GM21737 (cell line): ENCODE measurements around the gene FAM234A.
"Not testable (repeated sequence)": the region's sequence is repeated elsewhere in the genome, so short reads cannot be mapped to it uniquely, and the experiment has no call there.

ENCODE experiments used
- ATAC-seq: cut with Tn5 transposase; IDR thresholded peaks from one replicate; pipeline ENCODE4 v1.9.1; 2021; ENCODE audit warnings: mild to moderate bottlenecking, moderate library complexity; ENCODE audit not compliant: unreplicated experiment

The FAM234A gene, protein sequence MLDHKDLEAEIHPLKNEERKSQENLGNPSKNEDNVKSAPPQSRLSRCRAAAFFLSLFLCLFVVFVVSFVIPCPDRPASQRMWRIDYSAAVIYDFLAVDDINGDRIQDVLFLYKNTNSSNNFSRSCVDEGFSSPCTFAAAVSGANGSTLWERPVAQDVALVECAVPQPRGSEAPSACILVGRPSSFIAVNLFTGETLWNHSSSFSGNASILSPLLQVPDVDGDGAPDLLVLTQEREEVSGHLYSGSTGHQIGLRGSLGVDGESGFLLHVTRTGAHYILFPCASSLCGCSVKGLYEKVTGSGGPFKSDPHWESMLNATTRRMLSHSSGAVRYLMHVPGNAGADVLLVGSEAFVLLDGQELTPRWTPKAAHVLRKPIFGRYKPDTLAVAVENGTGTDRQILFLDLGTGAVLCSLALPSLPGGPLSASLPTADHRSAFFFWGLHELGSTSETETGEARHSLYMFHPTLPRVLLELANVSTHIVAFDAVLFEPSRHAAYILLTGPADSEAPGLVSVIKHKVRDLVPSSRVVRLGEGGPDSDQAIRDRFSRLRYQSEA

DNA sequence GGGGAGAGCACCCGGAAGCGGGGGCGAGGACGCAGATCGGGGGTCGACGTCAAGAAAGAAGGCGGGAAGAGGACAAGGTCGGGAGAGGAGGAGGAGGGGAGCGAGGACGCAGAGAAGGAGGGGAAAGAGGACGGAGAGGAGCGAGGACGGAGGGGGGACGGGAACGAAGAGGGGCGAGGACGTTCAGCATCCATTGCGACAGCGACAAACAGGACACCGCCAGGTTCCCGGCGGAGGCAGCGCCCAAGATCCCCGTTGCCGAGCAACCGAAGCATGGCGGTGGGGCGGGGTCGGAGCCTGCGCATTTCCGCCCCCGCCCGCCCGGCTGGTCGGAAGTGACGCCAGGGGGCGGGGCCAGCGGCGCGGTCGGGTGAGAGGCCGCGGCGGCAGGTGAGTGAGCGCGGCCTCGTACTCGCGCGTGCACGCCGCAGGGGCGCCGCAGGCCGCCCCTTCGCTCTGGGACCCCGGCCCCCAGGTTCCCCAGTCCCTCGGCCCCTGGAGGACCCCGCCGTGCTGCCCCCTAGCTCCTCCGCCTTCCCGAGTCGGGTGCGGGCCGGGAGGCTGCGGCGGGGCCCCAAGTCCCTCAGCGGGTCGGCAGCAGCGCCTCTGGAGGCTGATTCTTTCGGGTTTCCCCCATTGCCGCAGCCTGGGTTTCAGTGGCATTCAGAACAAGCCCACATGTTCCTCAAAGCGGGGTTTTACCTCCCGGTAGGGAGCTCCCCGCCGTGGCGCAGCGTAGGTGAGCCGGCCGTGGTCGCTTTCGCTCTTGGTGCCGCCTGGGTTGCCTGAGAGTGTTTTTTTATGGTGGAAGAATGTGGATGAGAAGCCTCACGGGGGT is at the start of gene FAM234A:
Gene FAM234A (plus strand): TSS at position 354 of the 838 bp plus-strand sequence. CDS start 19,593 bp downstream, outside the sequence.
- ATAC-seq = peak; percentile 76

DNA sequence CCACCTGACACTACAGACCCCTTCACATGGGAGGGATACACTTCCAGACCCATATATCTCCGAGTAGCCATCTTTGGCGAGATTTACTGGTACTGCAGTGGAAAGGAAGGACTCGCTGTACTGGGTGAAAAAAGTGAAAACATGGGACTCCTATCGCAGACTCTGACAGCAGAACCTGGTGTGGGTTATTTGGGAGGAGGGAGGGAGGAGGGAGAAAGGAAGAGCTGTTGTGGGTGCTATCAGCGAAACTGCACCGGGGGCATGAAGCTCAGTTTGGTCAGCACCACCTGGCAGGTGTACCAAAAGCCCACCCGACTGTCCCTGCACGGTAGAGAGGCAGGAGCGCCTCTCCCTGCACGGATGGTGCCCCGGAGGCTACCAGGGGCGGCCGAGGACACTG is 49.4 kb upstream of the FAM234A start:
- no peak for ATAC-seq

DNA sequence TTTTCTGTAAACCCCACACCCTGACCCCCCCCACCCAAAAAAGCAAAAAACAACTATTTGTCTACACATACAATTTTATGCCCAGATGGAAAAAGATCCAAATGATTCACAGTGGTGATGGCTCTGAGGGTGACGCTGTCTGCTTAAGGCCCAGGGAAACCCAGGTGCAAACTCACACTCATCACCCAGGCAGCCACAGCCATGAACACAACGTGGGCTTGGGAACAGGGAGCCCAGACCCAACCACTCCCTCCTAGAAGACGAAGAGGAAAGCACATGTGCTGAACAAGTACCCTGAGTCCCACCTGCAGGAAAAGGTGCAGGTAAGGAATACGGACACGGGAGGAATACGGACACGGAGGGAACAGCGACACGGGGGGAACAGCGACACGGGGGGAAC is 48.9 kb upstream of the FAM234A start:
- ATAC-seq = no peak

DNA sequence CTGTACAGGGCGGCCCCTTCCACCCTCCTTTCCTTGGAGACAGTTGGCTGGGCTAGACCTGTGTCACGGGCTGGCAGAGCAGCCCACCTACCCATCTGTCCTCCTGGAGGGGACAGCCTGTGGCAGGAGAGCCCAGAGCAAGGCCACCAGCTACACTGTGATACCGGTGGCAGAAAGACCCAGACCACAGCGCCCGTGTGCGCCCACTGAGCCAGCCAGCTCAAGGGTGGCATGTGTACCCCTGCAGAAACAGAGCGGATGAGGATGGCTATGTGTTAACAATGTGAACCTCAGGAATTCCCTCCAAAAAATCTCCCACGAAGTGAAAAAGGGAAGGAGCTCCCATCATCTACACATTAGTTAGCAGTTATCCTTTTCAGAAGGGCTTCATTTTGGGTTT is 47.3 kb upstream of the FAM234A start:
- ATAC-seq = no peak

DNA sequence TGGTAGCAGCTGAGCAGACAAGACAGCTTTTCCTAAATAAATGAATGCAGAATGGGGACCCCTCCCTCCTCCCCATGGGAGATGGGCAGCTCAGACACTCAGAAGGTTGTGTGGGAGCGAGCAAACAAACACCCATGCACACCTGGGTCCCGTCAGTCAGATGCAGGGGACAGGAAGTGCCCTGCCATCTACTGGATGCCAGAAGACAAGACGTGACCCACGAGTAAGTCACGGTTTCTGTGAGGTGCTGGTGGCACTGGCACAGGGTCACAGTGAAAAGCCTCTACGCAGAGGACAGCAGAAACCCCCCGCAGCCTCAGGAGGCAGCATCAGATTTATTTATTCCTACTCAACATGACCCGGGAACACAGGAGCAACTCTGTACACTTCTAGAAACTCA is 45.9 kb upstream of the FAM234A start:
- ATAC-seq = no peak

DNA sequence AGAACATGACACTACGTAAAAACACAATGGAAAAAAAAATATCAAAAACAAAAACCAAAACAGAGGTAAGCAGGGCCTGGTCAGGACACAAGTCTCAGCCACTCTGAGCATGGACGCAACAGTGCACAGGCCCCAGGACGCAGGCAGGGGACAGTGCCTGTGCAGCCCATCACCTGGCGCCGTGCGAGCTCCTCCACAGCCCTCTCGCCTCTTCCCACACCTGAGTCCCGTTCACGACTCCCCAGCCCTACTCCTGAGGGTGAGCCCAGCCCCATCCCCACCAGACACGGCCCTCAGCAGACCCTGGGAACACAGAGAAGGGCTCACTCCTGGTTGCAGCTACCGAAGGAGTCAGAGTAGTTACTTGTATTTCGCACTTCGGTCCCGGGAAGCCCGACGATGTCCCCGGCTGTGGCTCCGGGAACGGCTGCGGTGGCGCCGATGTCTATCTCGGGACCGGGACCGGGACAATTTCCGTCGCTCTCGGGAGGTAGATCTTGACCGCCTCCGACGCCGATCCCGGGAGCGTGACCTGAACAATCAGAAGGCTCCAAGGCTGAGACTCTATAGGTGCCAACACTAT is 44.9 kb upstream of the FAM234A start:
- ATAC-seq = no peak

DNA sequence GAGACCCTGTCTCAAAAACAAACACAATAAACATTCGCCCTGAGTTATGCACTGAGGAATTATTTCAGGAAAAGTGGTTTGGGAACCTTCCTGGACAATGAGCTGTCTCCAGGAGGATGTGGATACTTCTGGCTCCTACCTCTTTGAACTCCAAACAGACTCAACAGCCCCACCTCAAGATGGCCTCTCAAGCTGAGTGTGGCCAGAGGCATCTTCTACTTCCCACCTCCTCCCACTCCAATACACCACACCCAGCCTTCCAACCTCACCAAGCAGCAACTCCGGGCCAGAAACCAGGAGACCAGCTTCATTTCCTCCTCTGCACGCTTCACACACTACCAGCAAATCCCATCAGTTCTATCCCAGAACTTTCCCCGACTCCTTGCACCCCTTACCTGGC is 42.8 kb upstream of the FAM234A start:
- no peak for ATAC-seq

DNA sequence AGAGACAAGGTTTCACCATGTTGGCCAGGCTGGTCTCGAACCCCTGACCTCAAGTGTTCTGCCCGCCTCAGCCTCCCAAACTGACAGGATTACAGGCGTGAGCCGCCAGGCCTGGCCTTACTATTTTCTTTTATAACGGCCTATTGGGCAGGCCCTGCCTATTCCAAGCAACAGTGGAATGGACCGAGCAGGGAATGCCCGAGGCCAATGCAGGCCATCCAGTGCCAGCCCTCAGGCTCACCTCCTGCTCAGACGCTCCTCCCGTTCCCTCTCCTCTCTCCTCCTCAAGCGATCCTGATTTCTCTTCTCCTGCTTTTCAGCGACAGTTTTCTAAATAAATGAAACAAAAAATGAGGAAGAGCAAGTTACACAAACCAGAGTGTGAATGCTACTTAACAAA is 41.9 kb upstream of the FAM234A start:
- ATAC-seq = no peak

DNA sequence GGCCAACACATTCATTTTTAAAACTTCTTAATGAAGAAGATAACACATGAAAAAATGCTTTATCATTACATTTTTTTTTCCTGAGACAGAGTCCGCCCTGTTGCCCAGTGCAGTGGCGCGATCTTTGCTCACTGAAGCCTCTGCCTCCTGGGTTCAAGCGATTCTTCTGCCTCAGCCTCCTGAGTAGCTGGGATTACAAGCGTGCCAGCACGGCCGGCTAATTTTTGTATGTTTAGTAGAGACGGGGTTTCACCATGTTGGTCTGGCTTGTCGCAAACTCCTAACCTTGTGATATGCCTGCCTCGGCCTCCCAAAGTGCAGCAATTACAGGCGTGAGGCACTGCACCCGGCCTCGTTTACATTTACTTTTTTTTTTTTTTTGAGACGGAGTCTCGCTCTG is 41.2 kb upstream of the FAM234A start:
- no peak for ATAC-seq

DNA sequence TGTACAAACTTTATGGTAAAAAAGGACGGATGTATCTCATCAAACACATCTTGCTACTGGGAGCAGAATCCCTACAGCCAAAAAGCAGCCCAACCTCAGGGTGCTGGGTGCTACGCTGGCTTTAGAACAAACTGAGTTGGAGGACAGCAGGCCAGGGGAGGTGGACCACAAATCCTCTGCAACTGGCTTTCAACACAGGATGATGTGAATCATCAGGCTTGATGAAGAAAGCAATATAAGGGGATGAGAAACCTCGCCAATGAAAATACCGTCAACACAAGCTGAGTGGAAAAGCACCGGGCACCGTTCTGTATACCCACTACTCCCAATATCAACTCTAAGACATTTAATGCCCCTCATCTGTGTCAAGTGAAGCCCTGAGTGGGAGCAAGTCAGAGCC is 40.1 kb upstream of the FAM234A start:
- ATAC-seq = no peak

DNA sequence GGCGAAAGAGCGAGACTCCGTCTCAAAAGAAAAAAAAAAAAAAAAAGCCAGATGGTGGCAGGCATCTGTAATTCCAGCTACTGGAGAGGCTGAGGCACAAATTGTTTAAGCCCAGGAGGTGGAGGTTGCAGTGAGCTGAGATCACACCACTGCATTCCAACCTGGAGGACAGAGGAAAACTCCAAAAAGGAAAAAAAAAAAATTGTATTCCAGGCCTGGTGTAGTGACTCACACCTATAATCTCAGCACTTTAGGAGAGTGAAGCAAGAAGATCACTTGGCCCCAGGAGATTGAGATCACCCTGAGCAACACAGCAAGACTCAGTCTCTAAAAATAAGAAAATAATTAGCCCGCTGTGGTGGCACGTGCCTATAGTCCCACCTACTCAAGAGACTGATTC is 34.2 kb upstream of the FAM234A start:
- ATAC-seq = no peak

DNA sequence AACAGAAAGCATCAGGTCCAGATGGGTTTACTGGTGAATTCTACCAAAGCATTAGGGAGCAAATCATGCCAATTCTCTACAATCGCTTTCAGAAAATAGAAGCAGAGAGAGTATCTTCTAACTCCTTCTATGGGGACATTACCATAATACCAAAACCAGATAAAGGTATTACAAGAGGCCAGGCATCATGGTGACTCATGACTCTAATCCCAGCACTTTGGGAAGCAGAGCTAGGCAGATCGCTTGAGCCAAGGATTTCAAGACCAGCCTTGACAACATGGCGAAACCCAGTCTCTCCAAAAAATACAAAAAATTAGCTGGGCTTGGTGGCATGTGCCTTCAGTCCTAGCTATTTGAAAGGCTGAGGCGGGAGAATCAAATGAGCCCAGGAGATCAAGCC is 31.4 kb upstream of the FAM234A start:
- no peak for ATAC-seq

DNA sequence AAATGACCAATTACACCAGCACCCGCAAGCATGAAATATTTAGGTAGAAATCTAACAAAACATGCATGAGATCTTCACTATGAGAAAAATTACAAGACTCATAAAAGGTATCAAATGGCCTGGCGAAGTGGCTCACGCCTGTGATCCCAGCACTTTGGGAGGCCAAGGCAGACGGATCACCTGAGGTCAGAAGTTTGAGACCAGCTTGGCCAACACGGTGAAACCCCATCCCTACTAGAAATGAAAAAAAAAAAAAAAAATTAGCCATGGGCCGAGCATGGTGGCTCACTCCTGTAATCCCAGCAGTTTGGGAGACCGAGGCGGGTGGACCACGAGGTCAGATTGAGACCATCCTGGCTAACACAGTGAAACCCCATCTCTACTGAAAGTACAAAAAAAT is 30.6 kb upstream of the FAM234A start:
- ATAC-seq = not testable (repeated sequence)

DNA sequence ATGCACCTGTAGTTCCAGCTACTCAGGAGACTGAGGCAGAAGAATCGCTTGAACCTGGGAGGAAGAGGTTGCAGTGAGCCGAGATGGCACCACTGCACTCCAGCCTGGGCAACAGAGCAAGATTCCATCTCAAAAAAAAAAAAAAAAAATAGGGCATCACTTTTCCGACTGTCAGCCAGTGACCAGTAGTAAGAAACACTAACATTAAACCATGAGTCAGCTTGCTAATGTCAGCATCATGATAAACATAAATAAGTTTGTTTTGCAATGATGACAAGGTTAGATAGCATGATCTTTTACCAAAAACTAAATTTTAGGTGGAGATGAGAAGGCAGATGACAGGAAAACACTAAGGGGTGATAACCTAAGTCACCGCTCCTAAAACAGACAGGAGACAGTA is 25.3 kb upstream of the FAM234A start:
- not testable (repeated sequence) for ATAC-seq

DNA sequence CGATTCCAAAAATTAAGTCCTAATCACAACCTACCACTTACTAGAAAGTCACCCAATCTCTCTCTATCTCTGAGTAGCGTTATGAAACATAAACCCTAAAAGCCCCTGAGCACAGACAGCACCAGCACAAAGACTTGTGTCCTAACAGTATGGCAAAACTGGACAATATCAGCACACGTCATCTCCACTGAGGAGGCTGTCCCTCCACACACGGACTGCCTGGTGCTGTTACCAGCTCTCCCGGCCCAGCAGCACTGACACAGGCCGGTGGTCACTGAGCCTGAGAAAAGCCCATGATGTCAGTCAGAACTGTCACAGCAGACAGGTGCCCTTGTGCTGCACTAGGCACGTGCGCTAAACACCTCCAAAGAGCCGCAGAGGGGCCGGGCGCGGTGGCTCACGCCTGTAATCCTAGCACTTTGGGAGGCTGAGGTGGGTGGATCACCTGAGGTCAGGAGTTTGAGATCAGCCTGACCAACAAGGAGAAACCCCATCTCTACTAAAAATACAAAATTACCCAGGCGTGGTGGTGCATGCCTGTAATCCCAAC is 22.9 kb upstream of the FAM234A start:
- not testable (repeated sequence) for ATAC-seq

DNA sequence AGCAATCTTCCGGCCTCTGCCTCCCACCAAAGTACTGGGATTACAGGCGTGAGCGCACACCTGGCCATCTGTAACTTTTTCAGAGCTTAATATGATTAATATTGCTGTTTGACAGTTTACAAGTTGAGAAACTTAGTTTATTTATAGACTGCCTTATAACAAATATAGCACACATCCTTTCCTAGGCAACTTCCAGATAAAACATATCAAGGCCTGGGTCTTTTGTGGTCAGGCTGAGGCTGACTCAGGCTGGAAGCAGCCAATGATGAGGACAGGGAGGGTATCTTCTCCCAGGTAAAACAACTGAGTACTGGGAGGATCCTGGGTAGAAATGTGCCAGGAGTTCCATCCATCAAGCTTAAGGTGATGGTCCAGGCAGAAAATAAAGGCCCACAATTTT is 21.6 kb upstream of the FAM234A start:
- ATAC-seq = no peak

DNA sequence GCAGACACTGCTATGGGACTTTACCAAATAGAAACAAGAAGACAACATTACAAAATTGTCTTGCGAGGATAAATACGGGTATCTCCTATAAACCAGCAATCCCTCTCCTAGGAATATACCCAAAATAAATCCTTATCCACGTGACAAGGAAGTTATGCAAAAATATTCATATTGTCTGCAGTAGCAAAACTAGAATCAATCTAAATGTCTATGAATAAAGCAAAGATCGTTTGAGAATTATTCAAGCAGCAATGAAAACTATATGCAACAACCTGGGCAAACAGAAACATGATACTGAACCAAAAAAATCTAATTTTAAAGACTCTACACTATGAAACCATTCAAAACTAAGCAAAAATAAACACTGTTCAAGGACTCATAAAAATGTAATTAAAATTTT is 14.6 kb upstream of the FAM234A start:
- ATAC-seq = no peak

DNA sequence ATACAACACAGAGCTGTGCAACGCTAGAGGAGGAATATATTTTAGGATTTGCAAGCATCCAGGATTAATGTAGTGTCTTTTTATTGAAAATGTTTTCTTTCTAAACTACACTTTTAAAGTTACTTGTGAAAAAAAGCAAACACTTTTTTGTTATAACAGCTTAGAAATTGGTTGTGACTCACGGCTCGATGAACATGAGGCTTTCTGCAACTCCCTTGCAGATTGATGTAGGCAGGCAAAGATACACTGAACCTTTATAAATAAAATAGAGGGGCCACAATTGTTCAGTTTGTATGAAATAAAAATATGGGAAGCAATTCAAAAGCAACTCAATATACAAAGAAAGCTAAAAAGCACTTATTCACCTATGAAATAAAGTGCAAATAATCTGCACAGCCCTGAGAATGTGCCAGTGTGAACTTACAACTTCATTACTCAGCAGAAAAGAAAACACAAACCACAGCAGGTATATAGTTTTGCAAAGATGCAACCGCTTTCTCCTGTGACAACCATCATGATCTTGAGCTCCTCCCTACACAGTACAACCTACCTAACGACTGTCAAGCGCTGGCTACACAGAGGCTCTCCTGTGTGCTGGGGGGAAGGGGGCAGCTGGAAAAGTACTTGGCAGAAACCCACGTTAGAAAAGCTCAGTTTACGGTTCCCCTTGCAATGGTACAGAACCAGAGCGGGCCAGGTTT is 6.3 kb upstream of the FAM234A start:
- no peak for ATAC-seq

DNA sequence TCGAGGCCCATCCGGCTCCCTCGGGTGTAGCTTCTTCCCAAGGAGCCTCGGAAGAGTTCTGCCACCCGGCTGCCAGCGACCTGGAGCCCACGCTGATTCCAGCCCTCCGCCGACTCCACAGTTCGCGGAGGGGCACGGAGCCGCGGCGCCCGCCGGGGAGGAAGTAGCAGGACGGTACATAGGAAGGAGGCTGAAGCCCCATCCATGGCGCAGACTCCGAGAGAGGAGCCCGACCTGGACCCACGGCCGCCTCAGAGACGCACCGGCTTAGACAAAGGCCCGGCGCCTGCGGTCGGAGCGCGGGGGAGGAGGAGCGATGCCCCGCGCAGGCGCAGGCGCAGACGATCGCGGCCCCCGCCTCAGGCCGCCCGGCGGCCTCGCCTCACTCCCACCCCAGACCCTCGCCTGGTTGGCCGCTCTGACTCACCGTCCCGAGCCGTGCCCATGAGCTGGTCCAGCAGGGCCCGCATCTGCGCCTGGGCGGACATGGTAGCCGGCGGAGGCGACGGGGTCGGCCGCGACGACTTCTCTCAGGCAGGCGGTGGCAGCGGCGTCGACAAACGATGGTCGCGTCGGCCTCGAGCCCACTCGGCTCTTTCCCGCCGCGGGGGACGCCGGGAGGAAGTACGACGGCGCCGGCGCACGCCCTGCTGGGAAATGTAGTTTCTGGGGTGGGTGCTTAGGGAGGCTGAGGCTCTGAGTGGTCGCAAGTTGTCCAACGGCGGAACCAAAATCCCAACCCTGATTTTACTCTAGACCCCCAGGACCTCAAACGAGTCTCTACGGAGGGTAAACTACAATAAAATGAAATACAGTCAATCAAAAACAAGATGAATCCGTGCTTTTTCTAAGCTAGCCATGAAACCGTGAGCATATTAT is 5.5 kb upstream of the FAM234A start, which contains the start of gene LUC7L:
Gene LUC7L (minus strand): TSS at position 598 of the 879 bp plus-strand sequence. CDS start 110 bp downstream, at position 488.
- ATAC-seq = peak; percentile 78
